Measurements from ENCODE around the gene SLC9A1.
"Not testable (repeated sequence)": the region's sequence is repeated elsewhere in the genome, so short reads cannot be mapped to it uniquely, and the experiment has no call there.

Gene SLC9A1

GRCh38 chr1:27130798-27131197, 24.1 kb downstream of the SLC9A1 start:
- no peak for DNase-seq

DNA sequence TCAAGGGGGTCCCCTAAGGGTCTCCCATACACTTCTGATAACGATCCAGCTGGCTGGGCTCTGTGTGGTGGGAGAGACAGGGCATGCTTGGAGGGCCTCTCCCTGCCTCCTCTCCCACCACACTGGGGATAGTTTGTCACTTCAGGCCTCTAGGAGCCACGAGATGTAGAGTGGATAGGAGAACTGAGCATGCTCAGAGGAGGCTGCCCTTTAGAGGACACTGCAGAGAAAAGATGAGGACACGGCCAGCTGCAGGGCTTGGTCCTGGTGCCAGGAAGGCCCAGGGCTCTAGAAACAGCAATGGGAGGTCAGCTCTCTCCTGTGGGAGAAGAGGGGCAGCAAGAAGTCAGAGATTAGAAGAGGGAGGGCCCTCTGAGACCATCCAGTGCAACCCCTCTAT, 25.7 kb downstream of the SLC9A1 start:
- DNase-seq, result no peak

DNA sequence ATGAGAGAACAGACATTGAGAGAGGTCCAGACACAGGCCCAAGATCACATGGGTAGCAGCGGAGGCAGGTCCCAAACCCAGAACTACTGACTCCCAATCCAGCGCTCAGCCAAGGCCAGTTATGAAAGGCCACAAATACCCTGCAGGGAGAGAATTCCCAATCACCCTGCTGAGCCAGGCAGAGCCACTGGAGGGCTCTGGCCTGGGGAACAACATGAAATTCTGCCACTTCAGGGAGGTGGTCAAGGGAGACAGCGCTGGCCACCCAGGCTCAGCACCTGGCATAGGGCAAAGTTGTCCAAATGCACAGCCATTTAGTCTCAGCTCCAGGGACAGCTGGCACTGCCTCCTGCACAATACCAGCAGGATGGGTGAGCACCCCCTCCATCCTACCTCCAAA, 27.5 kb downstream of the SLC9A1 start:
- no peak for DNase-seq

GRCh38 chr1:27126391-27126790, 28.5 kb downstream of the SLC9A1 start:
- no peak for DNase-seq

- DNase-seq, result not testable (repeated sequence)
Observed at GRCh38 chr1:27125125-27125524, 29.8 kb downstream of the SLC9A1 start.

DNA sequence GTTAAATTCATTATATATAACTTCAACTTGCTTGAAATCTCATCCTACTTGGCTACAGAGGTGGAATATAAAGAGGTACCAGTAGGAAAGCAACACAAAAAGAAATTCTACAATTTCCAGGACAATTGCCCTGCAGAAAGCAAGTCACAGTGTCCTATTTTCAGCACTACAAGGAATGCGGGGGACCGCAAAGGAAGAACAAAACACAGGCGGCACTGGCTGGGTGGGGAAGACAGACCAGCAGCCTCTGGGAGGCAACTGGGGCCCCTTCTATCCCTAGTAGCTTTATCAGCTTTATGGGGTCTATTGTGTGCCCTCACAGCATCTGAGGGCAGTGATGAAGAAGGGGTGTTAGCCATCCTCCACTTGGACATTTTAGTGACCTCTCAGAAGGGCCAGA, 30.5 kb downstream of the SLC9A1 start:
- DNase-seq, result no peak

GRCh38 chr1:27122652-27123051, 32.3 kb downstream of the SLC9A1 start:
- DNase-seq, result no peak

- DNase-seq, result no peak
Observed at GRCh38 chr1:27120854-27121253, 34.1 kb downstream of the SLC9A1 start.

GRCh38 chr1:27118440-27118689, 36.6 kb downstream of the SLC9A1 start:
- no peak for DNase-seq

- DNase-seq, result no peak
Observed at GRCh38 chr1:27117733-27118439, 37.0 kb downstream of the SLC9A1 start.

- DNase-seq, result no peak
Observed at GRCh38 chr1:27116697-27117096, 38.2 kb downstream of the SLC9A1 start.

DNA sequence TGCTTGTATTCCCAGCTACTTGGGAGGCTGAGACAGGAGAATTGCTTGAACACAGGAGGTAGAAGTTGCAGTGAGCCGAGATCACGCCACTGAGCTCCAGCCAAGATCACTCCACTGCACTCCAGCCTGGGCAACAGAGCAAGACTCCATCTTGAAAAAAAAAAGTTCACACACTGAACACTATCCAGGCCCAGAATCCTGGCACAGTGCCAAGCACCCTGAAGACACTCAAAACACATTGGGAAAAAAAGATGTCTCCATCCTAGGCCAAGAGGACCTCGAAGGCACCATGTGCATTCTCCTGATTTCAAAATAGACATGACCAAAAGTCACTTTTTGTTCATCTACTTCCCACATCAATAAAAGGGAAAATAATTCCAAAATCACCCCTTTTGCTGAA, 38.7 kb downstream of the SLC9A1 start:
- DNase-seq, result no peak

- DNase-seq, result no peak
Observed at GRCh38 chr1:27114546-27114945, 40.4 kb downstream of the SLC9A1 start.

DNA sequence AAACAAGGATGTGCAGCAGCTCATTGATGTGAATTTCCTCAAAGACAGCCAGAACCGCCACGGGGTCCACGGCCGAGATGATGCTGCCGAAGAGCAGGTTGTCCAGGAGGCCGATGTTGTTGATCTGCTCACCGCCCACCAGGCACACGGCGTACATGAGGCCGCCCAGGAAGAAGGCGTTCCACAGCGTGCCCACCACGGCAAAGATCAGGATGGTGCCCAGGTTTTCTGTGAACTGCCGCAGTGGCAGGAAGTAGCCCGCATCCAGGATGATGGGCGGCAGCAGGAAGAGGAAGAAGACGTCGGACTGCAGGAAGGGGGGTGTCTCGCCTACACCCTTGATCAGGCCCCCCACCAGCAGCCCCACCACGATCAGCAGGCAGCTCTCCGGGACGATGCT, 41.1 kb downstream of the SLC9A1 start:
- no peak for DNase-seq

- DNase-seq, result no peak
Observed at GRCh38 chr1:27111626-27112573, 43.0 kb downstream of the SLC9A1 start.

GRCh38 chr1:27109103-27109822, 45.7 kb downstream of the SLC9A1 start:
- DNase-seq, result no peak

GRCh38 chr1:27108588-27108987, 46.3 kb downstream of the SLC9A1 start:
- no peak for DNase-seq

- no peak for DNase-seq
Observed at GRCh38 chr1:27106561-27107323, 48.2 kb downstream of the SLC9A1 start.

DNA sequence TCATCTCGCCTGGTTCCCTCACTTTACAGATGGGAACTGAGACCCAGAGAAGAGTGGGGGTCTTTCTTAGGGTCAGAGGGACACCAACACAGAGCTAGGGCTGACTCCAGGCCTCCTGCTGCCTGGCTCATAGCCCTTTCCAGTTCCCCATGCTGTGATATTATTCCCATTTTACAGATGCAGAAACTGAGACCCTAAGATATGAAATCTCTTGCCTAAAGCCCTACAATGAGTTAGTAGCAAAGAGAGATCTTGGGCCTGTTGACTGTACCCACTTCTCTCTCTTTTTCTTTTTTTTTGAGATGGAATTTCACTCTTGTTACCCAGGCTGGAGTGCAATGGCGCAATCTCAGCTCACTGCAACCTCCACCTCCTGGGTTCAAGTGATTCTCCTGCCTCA, 49.9 kb downstream of the SLC9A1 start:
- no peak for DNase-seq

DNA sequence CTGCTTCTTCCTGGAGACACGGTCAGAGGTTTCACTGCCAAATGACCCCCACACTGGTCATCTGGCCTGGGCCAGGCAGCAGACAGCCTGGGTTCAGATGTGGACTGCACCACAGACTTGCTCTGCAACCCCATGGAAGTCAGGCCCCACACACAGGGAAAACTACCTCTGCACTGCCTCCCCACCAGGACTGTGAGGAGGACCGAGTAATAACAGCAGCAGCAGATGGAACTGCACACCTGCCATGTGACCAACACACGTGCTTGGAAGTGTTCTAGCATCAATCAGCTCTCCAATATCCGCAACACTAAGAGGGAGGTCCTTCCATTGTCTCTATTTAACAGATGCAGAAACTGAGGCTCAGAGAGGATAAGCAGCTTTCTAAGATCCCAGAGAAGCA, 51.4 kb downstream of the SLC9A1 start:
- no peak for DNase-seq

- DNase-seq, result no peak
Observed at GRCh38 chr1:27102707-27103468, 52.0 kb downstream of the SLC9A1 start.

DNA sequence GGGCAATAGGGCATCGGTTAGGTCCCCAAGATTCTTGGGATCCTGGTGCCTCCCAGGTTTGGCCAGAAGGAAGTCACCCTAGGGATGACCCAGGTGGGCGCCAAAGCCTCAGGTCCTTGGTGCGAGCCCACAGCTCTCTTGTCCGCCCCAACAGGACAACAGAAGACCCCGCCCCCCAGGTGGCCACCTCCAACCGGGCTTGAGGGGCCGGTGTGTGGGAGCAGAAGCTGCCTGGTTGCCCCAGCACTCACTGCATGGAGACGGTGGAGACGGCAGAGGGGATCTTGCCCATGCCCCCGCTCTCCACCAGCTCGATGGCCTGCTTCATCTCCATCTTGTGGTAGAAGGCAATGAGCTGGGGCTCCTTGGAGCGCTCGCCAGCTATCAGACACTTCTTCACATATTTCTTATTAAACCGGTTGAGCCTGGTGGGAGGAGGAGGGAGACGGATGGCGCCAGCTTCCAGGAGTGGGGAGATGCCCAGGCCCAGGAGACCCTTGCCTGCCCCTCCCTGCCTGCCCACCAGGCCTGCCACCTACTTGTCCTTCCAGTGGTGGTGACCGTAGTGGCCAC, 52.7 kb downstream of the SLC9A1 start:
- no peak for DNase-seq
